ENCODE measurements around the gene MAP3K15.
"Not testable (repeated sequence)": the region's sequence is repeated elsewhere in the genome, so short reads cannot be mapped to it uniquely, and the experiment has no call there.

MAP3K15 gene

GRCh38 chrX:19544693-19545305 is 29.5 kb upstream of the MAP3K15 start:
- Mint-ChIP-seq H3K4me1 (ENCODE audit: low read depth) (peaks cover 27% of the 10 kb centered on the region), H3K9me3 (no peaks in the 10 kb centered on the region), H3K4me3 (no peak overlapping the region), H3K36me3 (ENCODE audit: low read depth) (peaks cover 45% of the 10 kb centered on the region), H3K27ac (no peak overlapping the region), H3K27me3 (ENCODE audit: low read depth) (no peaks in the 10 kb centered on the region)

- Mint-ChIP-seq H3K27me3 (ENCODE audit: low read depth) (no peaks in the 10 kb centered on the region), H3K9me3 (no peaks in the 10 kb centered on the region), H3K4me1 (ENCODE audit: low read depth) (peaks cover 22% of the 10 kb centered on the region), H3K4me3 (no peak overlapping the region), H3K36me3 (ENCODE audit: low read depth) (peaks cover 43% of the 10 kb centered on the region), H3K27ac (no peak overlapping the region)
These were observed 28.7 kb upstream of the MAP3K15 start for GRCh38 chrX:19543951-19544381.

- Mint-ChIP-seq H3K27me3 (ENCODE audit: low read depth) (no peaks in the 10 kb centered on the region), H3K9me3 (no peaks in the 10 kb centered on the region), H3K27ac (peak overlapping the region; percentile 55), H3K4me1 (ENCODE audit: low read depth) (peaks cover 14% of the 10 kb centered on the region), H3K4me3 (no peak overlapping the region), H3K36me3 (ENCODE audit: low read depth) (peaks cover 38% of the 10 kb centered on the region)
These were observed 27.9 kb upstream of the MAP3K15 start for GRCh38 chrX:19543020-19543715.

GRCh38 chrX:19541931-19542330 is 26.6 kb upstream of the MAP3K15 start:
- Mint-ChIP-seq H3K27ac (no peak overlapping the region), H3K27me3 (ENCODE audit: low read depth) (no peaks in the 10 kb centered on the region), H3K4me3 (no peak overlapping the region), H3K36me3 (ENCODE audit: low read depth) (peaks cover 31% of the 10 kb centered on the region), H3K9me3 (no peaks in the 10 kb centered on the region), H3K4me1 (ENCODE audit: low read depth) (peaks cover 11% of the 10 kb centered on the region)

- H3K4me1 Mint-ChIP-seq (ENCODE audit: low read depth) = peaks cover 11% of the 10 kb centered on the region
- H3K36me3 Mint-ChIP-seq (ENCODE audit: low read depth) = peaks cover 28% of the 10 kb centered on the region
These were observed 25.9 kb upstream of the MAP3K15 start for GRCh38 chrX:19541196-19541595.

GRCh38 chrX:19540076-19540475 is 24.8 kb upstream of the MAP3K15 start:
- H3K9me3 Mint-ChIP-seq = no peaks in the 10 kb centered on the region
- no peaks in the 10 kb centered on the region for H3K27me3 Mint-ChIP-seq (ENCODE audit: low read depth)
- peaks cover 8% of the 10 kb centered on the region for H3K4me1 Mint-ChIP-seq (ENCODE audit: low read depth)
- peaks cover 24% of the 10 kb centered on the region for H3K36me3 Mint-ChIP-seq (ENCODE audit: low read depth)
- H3K27ac Mint-ChIP-seq = no peak overlapping the region
- H3K4me3 Mint-ChIP-seq = no peak overlapping the region

More at GRCh38 chrX:19541196-19541595, 25.9 kb upstream of the MAP3K15 start:
- Mint-ChIP-seq H3K27ac (no peak overlapping the region), H3K27me3 (ENCODE audit: low read depth) (no peaks in the 10 kb centered on the region), H3K9me3 (no peaks in the 10 kb centered on the region), H3K4me3 (no peak overlapping the region)

GRCh38 chrX:19539665-19540064 is 24.4 kb upstream of the MAP3K15 start:
- peaks cover 7% of the 10 kb centered on the region for H3K4me1 Mint-ChIP-seq (ENCODE audit: low read depth)
- no peak overlapping the region for H3K4me3 Mint-ChIP-seq
- H3K9me3 Mint-ChIP-seq = no peaks in the 10 kb centered on the region
- H3K27ac Mint-ChIP-seq = no peak overlapping the region
- H3K27me3 Mint-ChIP-seq (ENCODE audit: low read depth) = no peaks in the 10 kb centered on the region
- H3K36me3 Mint-ChIP-seq (ENCODE audit: low read depth) = peaks cover 23% of the 10 kb centered on the region

- Mint-ChIP-seq H3K27ac (no peak overlapping the region), H3K27me3 (ENCODE audit: low read depth) (no peaks in the 10 kb centered on the region), H3K4me3 (no peak overlapping the region), H3K4me1 (ENCODE audit: low read depth) (no peaks in the 10 kb centered on the region), H3K9me3 (no peaks in the 10 kb centered on the region), H3K36me3 (ENCODE audit: low read depth) (peaks cover 10% of the 10 kb centered on the region)
These were observed 20.2 kb upstream of the MAP3K15 start for GRCh38 chrX:19535476-19535875.

GRCh38 chrX:19532709-19533108 is 17.4 kb upstream of the MAP3K15 start:
- no peaks in the 10 kb centered on the region for H3K9me3 Mint-ChIP-seq
- H3K27me3 Mint-ChIP-seq (ENCODE audit: low read depth) = no peaks in the 10 kb centered on the region
- H3K4me1 Mint-ChIP-seq (ENCODE audit: low read depth) = no peaks in the 10 kb centered on the region
- no peak overlapping the region for H3K27ac Mint-ChIP-seq
- H3K36me3 Mint-ChIP-seq (ENCODE audit: low read depth) = peaks cover 5% of the 10 kb centered on the region
- H3K4me3 Mint-ChIP-seq = no peak overlapping the region

- Mint-ChIP-seq H3K9me3 (no peaks in the 10 kb centered on the region), H3K4me1 (ENCODE audit: low read depth) (no peaks in the 10 kb centered on the region), H3K36me3 (ENCODE audit: low read depth) (no peaks in the 10 kb centered on the region), H3K27me3 (ENCODE audit: low read depth) (peaks cover 30% of the 10 kb centered on the region), H3K27ac (no peak overlapping the region), H3K4me3 (no peak overlapping the region)
These were observed 2.7 kb upstream of the MAP3K15 start for GRCh38 chrX:19517965-19518364.

- peaks cover 39% of the 10 kb centered on the region for H3K27me3 Mint-ChIP-seq (ENCODE audit: low read depth)
- no peak overlapping the region for H3K27ac Mint-ChIP-seq
- no peaks in the 10 kb centered on the region for H3K9me3 Mint-ChIP-seq
- H3K36me3 Mint-ChIP-seq (ENCODE audit: low read depth) = no peaks in the 10 kb centered on the region
- peak overlapping the region; percentile 34 for H3K4me3 Mint-ChIP-seq
- H3K4me1 Mint-ChIP-seq (ENCODE audit: low read depth) = no peaks in the 10 kb centered on the region
These were observed 352 bp upstream of the MAP3K15 start for GRCh38 chrX:19515615-19516105.

GRCh38 chrX:19513383-19513782 is 1.9 kb downstream of the MAP3K15 start:
- peaks cover 44% of the 10 kb centered on the region for H3K27me3 Mint-ChIP-seq (ENCODE audit: low read depth)
- H3K4me3 Mint-ChIP-seq = no peak overlapping the region
- H3K4me1 Mint-ChIP-seq (ENCODE audit: low read depth) = no peaks in the 10 kb centered on the region
- H3K9me3 Mint-ChIP-seq = peaks cover 4% of the 10 kb centered on the region
- H3K27ac Mint-ChIP-seq = no peak overlapping the region
- no peaks in the 10 kb centered on the region for H3K36me3 Mint-ChIP-seq (ENCODE audit: low read depth)

GRCh38 chrX:19512961-19513360 is 2.3 kb downstream of the MAP3K15 start:
- H3K27me3 Mint-ChIP-seq (ENCODE audit: low read depth) = peaks cover 41% of the 10 kb centered on the region
- H3K4me3 Mint-ChIP-seq = no peak overlapping the region
- H3K4me1 Mint-ChIP-seq (ENCODE audit: low read depth) = no peaks in the 10 kb centered on the region
- peaks cover 4% of the 10 kb centered on the region for H3K9me3 Mint-ChIP-seq
- no peaks in the 10 kb centered on the region for H3K36me3 Mint-ChIP-seq (ENCODE audit: low read depth)
- no peak overlapping the region for H3K27ac Mint-ChIP-seq

GRCh38 chrX:19512359-19512758 is 2.9 kb downstream of the MAP3K15 start:
- H3K4me3 Mint-ChIP-seq = no peak overlapping the region
- H3K36me3 Mint-ChIP-seq (ENCODE audit: low read depth) = no peaks in the 10 kb centered on the region
- H3K4me1 Mint-ChIP-seq (ENCODE audit: low read depth) = no peaks in the 10 kb centered on the region

GRCh38 chrX:19511796-19512195 is 3.5 kb downstream of the MAP3K15 start:
- H3K36me3 Mint-ChIP-seq (ENCODE audit: low read depth); H3K4me3 Mint-ChIP-seq; H3K9me3 Mint-ChIP-seq; H3K4me1 Mint-ChIP-seq (ENCODE audit: low read depth); H3K27ac Mint-ChIP-seq: not testable (repeated sequence)
- H3K27me3 Mint-ChIP-seq (ENCODE audit: low read depth) = peaks cover 32% of the 10 kb centered on the region

More at GRCh38 chrX:19512359-19512758, 2.9 kb downstream of the MAP3K15 start:
- Mint-ChIP-seq H3K27me3 (ENCODE audit: low read depth) (peaks cover 38% of the 10 kb centered on the region), H3K27ac (no peak overlapping the region), H3K9me3 (peaks cover 4% of the 10 kb centered on the region)

All from T-helper 1 cell treated with Interleukin-12 subunit alpha and Interleukin-12 subunit beta and Interleukin-4 antibody, amounts not matched to agents 30 μg/mL and 1 μg/mL, for 36 hours (primary cell).